Raji (cell line): ENCODE data around the gene FERMT3.

Experiments
- POLR2A ChIP-seq: IDR thresholded peaks from 2 replicates; pipeline ENCODE4 v1.6.1; 2011; ENCODE audit warnings: low read depth, low read length, control low read depth; ENCODE audit not compliant: insufficient read depth

Gene FERMT3

DNA sequence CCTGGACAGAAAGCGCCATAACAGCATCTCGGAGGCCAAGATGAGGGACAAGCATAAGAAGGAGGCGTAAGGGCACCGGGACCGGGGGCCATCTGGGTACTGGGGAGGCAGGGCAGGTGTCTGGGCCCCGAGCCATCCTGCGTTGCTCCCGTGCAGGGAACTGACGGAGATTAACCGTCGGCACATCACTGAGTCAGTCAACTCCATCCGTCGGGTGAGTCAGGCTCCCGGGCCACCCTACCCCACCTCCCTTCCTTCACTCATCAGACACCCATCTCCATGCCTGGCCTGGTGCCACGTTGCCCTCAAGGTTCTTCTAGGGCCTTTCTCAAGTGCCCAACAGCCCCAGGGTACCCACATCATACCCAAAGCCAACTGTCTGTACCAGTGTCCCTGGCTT lies 59.8 kb downstream of the FERMT3 start:
- TF ChIP-seq POLR2A, result no peak

DNA sequence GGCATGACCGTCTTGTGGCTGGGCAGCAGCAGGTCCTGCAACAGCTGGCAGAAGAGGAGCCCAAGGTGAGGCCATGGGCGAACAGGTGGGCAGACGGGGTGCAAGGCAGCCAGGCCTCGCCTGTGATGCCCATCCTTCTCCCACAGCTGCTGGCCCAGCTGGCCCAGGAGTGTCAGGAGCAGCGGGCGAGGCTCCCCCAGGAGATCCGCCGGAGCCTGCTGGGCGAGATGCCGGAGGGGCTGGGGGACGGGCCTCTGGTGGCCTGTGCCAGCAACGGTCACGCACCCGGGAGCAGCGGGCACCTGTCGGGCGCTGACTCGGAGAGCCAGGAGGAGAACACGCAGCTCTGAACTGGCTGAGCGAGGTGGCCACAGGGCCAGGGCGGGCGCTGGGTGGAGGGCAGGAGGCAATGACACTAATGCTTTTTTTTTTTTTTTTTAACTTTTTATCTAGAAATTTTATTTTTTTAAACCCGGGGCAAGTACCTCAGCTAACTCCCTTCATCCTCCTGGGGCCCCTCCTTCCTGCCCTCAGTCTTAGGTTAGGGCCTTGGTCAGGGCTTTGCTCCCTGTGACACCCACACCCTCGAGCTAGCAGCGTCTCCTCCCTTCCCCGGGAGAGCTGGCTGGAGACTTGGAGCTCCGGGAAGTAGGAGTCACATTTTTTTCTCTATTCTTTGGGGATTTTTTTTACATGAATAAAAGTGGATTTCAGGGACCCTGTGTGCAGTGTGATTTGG lies 60.9 kb downstream of the FERMT3 start:
- no peak for TF ChIP-seq POLR2A

- no peak for TF ChIP-seq POLR2A
Measured at GRCh38 chr11:64268025-64268892, 61.7 kb downstream of the FERMT3 start.

- TF ChIP-seq POLR2A, result no peak
Measured at GRCh38 chr11:64268893-64269539, 62.5 kb downstream of the FERMT3 start.

DNA sequence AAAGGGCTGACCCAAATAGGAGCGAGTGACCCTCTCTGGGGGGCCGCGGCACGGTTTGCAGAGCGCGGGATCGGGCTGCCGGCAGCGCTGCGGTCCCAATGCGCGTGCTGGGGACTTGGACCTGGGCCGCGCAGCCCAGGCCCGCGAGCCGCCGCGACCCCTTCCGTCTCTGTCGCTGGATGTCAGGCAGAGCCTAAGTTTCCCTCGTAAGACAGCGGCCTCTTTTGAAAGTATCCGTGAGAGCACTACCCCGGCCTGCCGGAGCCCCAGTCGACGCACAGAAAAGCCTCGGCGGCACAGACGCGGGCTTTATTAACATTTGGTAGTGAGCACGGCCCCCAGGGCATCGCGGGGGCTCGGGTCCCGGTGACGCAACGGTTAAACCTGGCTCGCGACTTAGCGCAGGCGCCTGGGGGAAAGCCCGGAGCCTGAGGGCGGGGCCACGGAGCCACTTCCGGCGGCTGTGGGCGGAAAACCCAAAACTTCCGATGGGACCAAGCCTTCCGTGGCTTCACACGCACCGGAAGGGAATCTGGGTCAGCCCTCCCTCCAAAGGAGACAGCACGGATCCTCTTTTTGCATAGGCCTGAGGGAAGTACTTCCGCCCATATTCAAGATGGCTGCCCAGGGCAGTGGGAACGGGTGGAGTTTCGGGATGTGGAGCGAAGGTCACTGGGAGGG lies 63.2 kb downstream of the FERMT3 start:
- peak; percentile 59 for TF ChIP-seq POLR2A
